HUDEP-2 (cell line): ENCODE results near the gene PRDM10.

ENCODE experiments used
- DNase-seq, 76 experiments: peaks; one replicate each; lab custom pipeline; 2025; ENCODE audit not compliant: unreplicated experiment in 76 of 76; lab: John Stamatoyannopoulos, UW

Gene PRDM10

DNA sequence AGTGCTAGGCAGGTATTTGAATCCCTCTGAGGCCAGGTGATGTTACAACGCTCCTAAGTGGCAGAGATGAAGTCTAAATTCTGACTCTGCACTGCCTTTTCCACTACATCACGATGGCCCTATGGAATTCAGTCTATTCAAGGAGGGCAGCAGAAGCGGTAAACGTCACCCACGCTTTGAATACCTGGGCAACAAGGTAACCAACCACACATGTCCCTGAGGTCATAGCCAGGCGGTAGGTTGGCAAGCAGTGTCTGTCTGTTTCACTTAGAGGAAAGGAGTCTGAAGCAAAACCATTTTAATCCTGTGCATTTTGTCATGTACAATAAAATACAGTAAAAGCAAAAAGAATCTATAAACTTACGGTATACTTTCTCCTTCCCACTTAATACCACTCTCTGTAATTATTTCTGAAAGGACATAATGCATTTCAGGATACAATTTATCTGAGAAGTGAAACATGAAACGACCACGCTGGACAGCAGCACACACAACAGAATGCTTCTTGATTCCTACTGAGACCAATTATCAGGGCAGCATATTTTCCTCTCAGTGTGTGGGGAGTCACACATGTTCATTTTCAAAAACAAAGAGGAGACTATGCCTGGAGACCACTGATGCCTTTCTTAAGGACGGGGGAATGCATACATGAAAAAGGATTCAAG lies 51.3 kb downstream of the PRDM10 start:
- DNase-seq: no peak

DNA sequence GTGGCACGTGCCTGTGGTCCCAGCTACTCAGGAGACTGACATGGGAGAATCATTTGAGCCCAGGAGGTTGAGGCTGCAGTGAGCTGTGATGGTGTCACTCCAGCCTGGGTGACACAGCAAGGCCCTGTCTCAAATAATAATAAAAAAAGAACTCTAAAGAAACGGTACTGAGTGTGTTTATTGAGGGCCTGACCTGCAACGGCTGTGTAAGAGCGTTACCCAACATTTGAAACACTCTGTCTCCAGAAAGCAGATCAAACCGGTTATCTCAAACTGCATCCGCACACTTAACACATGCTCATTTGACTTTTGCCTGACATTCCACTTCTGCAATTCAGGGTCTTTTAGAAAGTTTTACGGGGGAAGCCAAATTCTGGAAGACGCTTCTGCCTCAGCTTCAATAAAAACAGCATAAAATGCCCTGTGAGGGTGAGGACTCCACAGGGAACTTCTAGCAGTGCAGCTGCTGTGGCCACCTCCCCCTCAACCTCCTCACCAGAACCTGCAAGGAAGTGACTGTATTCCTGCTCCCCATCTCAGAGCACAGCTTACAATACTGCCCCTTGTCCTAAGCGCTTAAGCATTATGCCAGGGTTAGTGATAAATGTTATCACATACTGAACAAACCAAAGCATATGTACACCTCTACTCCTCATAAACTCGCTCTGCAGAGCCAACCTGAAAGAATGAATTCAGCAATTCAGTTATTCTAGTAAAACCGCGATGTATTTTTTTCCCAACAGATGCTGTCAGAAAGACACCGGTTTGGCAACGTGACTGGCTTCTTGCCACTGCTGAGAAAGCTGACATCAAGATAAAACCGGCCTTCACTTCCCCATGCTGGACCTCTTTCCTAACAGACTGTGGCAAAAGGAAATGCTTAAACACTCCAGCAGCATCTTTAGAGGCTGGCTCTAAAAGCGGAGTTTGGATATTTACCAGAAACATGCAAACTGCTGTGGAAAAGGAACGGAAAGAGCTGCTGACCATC lies 52.2 kb downstream of the PRDM10 start:
- peak in 53 of 76 experiments; percentile 3 to 71 (median 29) for DNase-seq

GRCh38 chr11:129948926-129949466 lies 53.6 kb downstream of the PRDM10 start:
- DNase-seq: no peak

DNA sequence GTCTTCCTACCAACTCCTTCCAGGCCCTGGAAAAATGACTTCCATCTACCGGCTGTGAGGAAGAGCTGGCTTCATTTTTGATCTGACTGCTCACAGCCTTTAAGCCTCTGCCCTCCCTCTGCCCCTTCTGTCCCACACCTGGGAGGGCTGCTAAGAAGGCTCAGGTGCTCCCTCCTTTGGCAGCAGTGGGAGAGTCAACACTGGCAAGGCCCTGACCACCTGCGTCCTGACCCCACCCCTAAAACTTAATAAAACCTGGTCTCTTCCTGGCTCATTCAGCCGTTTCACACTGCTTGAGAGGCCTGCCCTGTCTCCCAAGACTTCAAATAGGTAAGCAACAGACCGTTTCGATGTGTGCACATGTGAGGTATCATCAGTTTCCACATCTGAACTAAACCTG lies 55.2 kb downstream of the PRDM10 start:
- no peak for DNase-seq

DNA sequence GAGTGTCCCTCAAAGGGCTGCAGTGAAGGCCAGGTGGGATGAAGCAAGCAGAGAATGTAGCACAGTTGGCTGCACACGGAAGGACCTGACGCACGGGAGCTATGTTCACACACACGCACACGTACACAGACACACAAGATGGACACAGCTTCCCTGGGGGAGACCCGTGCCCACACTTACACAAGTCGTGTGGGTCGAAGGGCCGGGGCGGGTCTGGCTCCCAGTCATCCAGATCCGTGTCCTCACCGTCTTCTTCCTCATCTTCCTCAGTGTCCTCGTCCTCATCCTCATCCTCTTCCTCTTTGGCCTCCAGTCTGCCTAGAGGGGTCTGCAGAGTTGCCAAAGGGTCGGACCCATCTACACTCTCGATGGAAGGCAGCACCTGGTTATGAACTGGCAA lies 55.7 kb downstream of the PRDM10 start:
- DNase-seq: no peak

DNA sequence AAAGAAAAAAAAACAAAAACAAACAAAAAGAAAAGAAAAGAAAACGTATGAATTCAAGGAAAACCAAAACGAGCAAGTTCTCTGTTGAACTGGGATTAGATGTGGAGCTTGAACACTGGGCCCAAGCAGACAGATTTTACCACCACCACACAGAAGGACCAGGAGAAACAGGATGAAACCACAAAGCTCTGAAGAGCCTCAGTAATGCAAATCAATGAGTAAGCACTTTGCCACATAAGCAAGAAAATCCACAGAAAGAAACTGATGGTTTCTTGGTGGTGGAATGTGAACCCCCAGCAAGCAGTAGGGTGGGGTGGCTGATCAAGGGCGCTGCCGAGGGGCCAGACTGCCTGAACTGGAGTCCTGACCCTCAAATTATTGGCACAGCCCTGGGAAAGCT lies 56.4 kb downstream of the PRDM10 start:
- DNase-seq: no peak

GRCh38 chr11:129945373-129945772 lies 57.3 kb downstream of the PRDM10 start:
- peak in 44 of 76 experiments; percentile 3 to 77 (median 27) for DNase-seq

DNA sequence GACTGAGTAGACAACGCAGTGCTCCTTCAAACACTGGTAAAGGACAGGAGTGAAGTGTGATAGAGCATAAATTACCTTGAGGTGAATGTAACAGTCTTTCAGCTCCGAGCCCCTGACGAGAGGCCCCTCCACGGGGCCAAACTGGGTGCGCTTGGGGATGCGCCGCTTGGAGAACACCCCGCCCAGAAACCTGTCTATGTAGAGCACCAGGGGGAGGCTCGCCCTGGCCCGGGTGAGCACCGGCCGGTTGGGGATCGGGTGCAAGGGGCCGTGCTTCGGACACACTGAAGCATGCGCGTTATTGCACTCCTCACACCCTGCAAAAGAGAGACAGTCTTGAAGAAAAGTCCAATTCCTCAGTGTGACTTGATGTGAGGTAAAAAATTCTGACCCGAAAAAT lies 57.9 kb downstream of the PRDM10 start:
- no peak for DNase-seq

DNA sequence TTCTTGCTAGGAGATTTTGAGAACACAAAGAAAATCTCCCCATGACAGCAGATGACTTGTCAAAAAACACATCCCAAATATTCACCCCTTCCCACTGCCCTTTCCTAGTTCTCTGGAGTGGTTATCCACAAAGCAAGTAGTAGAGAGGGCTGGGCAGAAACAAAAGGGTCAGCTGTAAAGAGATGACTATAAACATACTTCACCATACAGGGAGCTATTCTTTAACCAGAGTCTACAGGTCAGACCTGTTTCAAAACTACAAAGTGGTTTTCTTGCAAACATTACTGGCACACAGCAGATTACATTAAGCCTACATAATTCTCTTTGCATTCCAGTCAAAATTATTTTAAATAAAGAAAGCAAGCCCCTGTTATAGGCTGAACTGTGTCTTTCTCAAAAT lies 59.6 kb downstream of the PRDM10 start:
- no peak for DNase-seq

- DNase-seq: no peak
Measured at GRCh38 chr11:129939510-129939909, 63.1 kb downstream of the PRDM10 start.

DNA sequence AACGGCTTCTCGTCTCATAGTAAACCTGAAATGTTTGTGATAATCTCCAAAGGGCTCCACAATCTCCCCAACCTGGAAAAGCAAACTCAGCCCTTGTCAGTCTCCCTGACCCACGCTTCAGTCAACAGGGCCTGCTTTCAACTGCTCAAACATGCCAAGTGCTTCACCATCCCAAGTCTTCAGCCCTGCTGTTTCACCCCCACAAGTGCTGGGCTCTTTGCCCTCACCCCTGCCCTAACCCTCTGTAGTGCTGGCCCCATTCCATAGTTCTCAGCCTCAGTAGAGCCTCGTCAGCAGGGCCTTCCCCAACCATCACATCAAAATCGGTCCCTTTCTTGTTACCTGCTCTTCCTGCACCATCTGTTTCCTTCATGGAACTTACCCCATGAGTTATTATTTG lies 63.9 kb downstream of the PRDM10 start:
- DNase-seq: no peak

DNA sequence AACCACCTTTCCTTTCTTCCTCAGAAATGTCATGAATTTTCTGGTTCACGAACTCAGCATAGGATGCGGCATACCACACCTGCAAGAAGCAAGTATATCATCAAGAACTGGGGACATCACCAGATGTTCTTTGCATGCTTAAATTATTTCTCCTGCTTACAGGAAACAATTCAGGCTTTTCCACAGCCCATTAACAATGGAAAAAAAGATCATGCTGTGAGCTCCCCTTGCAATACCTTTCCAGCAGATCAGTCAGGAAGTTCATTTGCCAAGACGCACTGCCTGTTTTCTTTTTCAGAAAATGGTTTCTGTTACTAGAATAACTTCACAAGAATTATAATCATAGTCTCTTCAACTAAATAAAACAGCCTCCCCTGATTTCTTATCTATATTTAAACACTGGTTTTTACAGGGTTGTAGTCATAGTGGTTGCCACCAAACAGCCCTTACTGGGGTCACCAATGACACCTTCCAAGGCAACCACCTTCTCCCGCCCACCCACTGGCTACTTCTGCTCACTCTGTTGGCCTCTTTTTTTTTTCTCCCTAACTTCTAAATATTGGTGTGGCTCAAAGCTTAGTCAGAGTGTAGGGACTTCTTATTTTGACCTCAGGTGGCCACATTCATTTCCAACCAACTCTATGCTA lies 64.9 kb downstream of the PRDM10 start:
- DNase-seq: no peak

- DNase-seq: no peak
Measured at GRCh38 chr11:129935723-129936122, 66.9 kb downstream of the PRDM10 start.

DNA sequence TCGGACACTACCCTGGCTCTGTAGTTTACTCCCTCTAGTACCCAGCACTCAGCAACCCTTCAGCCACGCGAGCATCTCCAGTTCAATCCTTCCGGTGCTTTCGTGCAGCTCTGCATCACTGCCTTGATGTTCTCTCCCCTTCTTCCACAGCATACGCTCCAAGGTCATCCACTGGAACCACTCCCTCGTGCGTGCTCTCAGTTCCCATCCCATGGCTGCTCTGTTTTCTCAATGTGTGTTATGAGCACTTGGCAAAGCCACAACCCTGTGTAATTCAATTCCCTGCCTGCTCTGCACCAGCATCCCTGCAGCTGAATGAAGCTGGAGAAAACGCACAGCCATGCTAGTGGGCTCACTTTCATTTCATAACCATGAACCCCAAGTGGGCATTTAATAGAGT lies 68.7 kb downstream of the PRDM10 start:
- no peak for DNase-seq

DNA sequence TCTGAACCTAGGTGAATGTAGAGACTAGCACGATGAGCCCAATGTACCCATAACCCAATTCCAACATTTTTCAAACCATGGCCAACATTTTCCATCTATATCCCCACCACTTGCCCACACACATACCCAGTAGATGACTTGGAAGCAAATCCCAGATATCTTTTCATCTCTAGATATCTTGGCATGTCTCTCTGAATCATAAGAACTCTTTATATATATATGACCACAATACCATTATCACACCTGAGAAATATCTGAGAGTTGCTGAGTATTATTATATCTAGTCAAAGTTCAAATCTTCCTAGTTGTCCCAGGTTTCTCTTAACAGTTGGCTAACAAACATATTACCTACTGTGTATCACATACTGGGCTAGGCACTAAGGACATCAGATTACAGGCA lies 69.4 kb downstream of the PRDM10 start:
- no peak for DNase-seq

GRCh38 chr11:129932381-129933067 lies 70.1 kb downstream of the PRDM10 start:
- no peak for DNase-seq

DNA sequence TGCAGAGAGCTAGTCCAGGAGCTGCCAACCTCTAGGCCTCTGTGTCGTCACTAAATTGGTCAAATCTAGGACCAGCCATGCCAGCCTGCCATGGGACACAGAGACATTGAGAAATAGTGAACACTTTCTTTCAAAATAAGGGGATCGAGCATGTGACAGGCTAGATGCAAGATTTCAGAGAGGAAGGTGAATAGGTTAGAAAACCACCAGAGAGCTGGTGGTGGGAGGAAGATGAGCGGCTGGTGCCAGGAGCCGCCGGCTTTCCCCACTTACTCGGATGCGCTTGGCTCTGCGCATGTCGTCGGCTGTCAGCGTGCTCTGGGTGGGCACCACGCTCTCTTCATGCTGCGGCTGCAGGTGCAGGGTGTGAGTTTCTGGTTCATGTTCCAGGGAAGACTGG lies 71.9 kb downstream of the PRDM10 start:
- no peak for DNase-seq

DNA sequence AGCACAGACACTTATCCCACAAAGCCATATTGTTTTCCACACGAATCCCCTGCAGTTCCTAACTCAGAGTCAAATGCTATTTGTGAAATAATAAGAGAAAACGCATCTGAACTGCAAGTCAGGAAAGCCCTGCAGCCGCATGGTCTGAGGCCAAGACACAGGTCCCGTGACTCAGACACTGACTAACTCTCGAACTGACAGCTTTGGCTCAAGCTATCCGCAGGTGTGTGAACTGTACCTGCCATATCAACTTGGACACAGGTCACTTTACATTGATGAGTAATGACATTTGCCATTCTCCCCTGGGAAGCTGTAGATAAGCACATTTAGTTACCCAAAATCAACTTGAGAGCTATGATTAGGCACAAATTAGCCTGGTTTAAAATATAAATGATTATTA lies 72.3 kb downstream of the PRDM10 start:
- DNase-seq: no peak

DNA sequence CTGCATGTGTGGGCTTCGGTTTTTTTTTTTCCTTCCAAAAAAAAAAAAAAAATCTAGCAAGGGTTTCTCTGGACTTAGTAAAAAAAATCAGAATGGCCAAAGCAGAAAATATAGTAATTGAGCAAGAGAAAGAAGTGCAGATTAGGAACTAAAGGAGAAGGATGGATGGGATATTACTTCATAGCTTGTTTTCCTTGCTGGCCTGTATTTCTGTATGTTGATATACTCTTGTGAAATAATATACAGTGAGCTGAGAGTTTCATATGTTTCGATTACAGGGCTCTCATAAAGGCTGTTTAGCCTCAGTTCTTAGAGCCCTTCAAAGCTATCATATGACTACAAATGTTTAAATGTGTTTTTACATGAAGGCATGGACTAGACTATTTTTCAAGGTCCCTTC lies 72.9 kb downstream of the PRDM10 start:
- DNase-seq: no peak

GRCh38 chr11:129928923-129929692 lies 73.5 kb downstream of the PRDM10 start:
- no peak for DNase-seq
